Measurements from ENCODE around the gene WFIKKN2.

The WFIKKN2 gene

GRCh38 chr17:50841277-50841948 is 6.0 kb downstream of the WFIKKN2 start:
- no peak for DNase-seq (ENCODE audit: low spot score)
- TF ChIP-seq CTCF (IDR thresholded peaks at IDR 0.05): no peak
- no peak overlapping the region for H3K27ac ChIP-seq
- no peak overlapping the region for H3K4me3 ChIP-seq

GRCh38 chr17:50841949-50842354 is 6.6 kb downstream of the WFIKKN2 start:
- DNase-seq (ENCODE audit: low spot score): no peak

GRCh38 chr17:50842506-50843149 is 7.2 kb downstream of the WFIKKN2 start:
- DNase-seq (ENCODE audit: low spot score): no peak
- no peak overlapping the region for H3K4me3 ChIP-seq
- no peak overlapping the region for H3K27ac ChIP-seq
- no peak for TF ChIP-seq CTCF (IDR thresholded peaks at IDR 0.05)

More at GRCh38 chr17:50841949-50842354, 6.6 kb downstream of the WFIKKN2 start:
- Histone ChIP-seq H3K4me3 (no peak overlapping the region), H3K27ac (no peak overlapping the region)
- TF ChIP-seq CTCF (IDR thresholded peaks at IDR 0.05): peak; percentile 66

GRCh38 chr17:50843150-50843905 is 7.9 kb downstream of the WFIKKN2 start:
- no peak overlapping the region for H3K4me3 ChIP-seq
- H3K27ac ChIP-seq: no peak overlapping the region
- no peak for DNase-seq (ENCODE audit: low spot score)
- TF ChIP-seq CTCF (IDR thresholded peaks at IDR 0.05): no peak

GRCh38 chr17:50844117-50844700 is 8.8 kb downstream of the WFIKKN2 start:
- H3K4me3 ChIP-seq: no peak overlapping the region
- no peak for TF ChIP-seq CTCF (IDR thresholded peaks at IDR 0.05)
- H3K27ac ChIP-seq: no peak overlapping the region
- no peak for DNase-seq (ENCODE audit: low spot score)

- no peak for TF ChIP-seq CTCF (IDR thresholded peaks at IDR 0.05)
- Histone ChIP-seq H3K27ac (no peak overlapping the region), H3K4me3 (no peak overlapping the region)
- no peak for DNase-seq (ENCODE audit: low spot score)
Observed at GRCh38 chr17:50845240-50846147, 10.1 kb downstream of the WFIKKN2 start.

All from coronary artery (tissue), 2 donors.